ENCODE data around the gene CBX4. TPM values are rescaled to one million over a fixed set of nuclear protein-coding genes. Genes with fewer than 3 reads are reported as not detected.

The CBX4 gene
- total RNA-seq, 6 experiments from 2014 or later = 18.2 to 20.2 (median 19.3) TPM

Other genes with a start within 250 kb of the CBX4 start
- gene RBFOX3, start 228.4 kb downstream of the CBX4 start, total RNA-seq (2021; fragmentation: NEBNext Ultra II Directional; extraction: Animal tissue kit (Norgen Biotek cat#: 25700)) = not detected
- gene ENPP7, start 108.5 kb downstream of the CBX4 start, total RNA-seq (2021; fragmentation: NEBNext Ultra II Directional; extraction: Animal tissue kit (Norgen Biotek cat#: 25700)) = not detected
- 1 to 10 TPM in 5 of 6 experiments, under 1 TPM in 1; 0.75 to 2.0 (median 1.4) TPM for gene CBX2, start 61.3 kb downstream of the CBX4 start, total RNA-seq (2021; fragmentation: NEBNext Ultra II Directional; extraction: Animal tissue kit (Norgen Biotek cat#: 25700))
- 10 to 100 TPM in 1 of 6 experiments, 1 to 10 TPM in 5; 6.0 to 10.6 (median 8.1) TPM for gene CBX8, start 42.4 kb downstream of the CBX4 start, total RNA-seq (2021; fragmentation: NEBNext Ultra II Directional; extraction: Animal tissue kit (Norgen Biotek cat#: 25700))
- gene TBC1D16, start 196.4 kb upstream of the CBX4 start, total RNA-seq (2021; fragmentation: NEBNext Ultra II Directional; extraction: Animal tissue kit (Norgen Biotek cat#: 25700)) = 10 to 100 TPM; 15.1 to 25.5 (median 17.9) TPM
- gene CCDC40, start 197.2 kb upstream of the CBX4 start, total RNA-seq (2021; fragmentation: NEBNext Ultra II Directional; extraction: Animal tissue kit (Norgen Biotek cat#: 25700)) = 1 to 10 TPM; 1.7 to 3.2 (median 2.1) TPM

Data from HFFc6 (cell line).